HL-60 (cell line): ENCODE data around the gene CMBL.

Experiments
- CTCF ChIP-seq: IDR thresholded peaks from one replicate; pipeline ENCODE4 v1.5.1; 2011; ENCODE audit warnings: low read length, control low read depth, inconsistent platforms; ENCODE audit not compliant: insufficient read depth
- GABPA ChIP-seq: IDR thresholded peaks from 2 replicates; pipeline ENCODE4 v1.6.1; 2012; ENCODE audit warnings: low read depth
- POLR2AphosphoS5 ChIP-seq: IDR thresholded peaks from 2 replicates; pipeline ENCODE4 v1.6.1; 2012; ENCODE audit warnings: low read depth
- REST ChIP-seq: IDR thresholded peaks from 2 replicates; pipeline ENCODE4 v1.6.1; 2012; ENCODE audit warnings: low read depth; ENCODE audit not compliant: insufficient replicate concordance
- SPI1 ChIP-seq: IDR thresholded peaks from 2 replicates; pipeline ENCODE4 v1.6.1; 2012; ENCODE audit warnings: low read depth, mild to moderate bottlenecking, borderline replicate concordance

- TF ChIP-seq CTCF (no peak), POLR2AphosphoS5 (0 out of 2 replicates have a peak, but pooled peaks have one; percentile 26), REST (no peak), GABPA (no peak), SPI1 (0 out of 2 replicates have a peak, but pooled peaks have one; percentile 6)
These were observed 56.3 kb downstream of the CMBL start for GRCh38 chr5:10251405-10251804.
